ENCODE results near the gene ZFYVE28.

DNA sequence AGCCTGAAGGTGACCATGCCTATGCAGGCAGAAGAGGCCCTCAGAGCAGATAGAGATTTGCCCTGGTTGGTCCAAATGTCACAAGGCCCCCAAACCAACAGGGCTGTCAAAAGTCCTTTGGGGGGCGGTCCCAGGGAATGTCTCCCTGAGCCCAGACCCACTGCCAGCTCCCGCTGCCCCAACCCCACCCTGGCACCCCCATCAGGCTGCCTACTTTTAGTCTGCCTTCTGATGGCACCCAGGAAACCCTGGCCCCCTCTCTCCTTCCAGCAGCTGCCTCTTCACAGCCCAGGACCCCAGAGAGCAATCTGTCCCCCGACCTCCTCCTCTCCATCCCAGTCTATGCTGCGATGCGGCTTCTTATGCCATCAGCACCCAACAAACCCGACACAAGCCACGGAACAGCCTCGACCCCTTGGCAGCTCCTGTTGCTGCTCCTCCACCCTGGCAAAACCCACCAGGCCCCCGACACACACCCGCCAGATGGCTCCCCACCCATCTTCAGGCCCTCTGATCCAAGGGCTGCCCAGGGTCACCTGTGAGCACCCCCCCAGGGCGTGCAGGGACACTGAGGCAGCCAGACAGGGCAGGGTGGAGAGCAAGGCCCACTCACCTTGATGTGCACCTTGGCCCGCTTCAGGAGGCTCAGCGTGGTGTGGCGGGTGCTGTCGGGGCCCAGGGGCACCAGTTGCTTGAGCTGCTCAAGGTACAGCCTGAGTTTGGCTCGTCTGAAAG is 166.5 kb downstream of the ZFYVE28 start:
- TF ChIP-seq POLR2A (IDR thresholded peaks at IDR 0.05) (no peak), POLR2AphosphoS5 (IDR thresholded peaks at IDR 0.05) (no peak), EP300 (IDR thresholded peaks at IDR 0.05; ENCODE audit: low read depth) (no peak)
- TF ChIP-seq, protein P1, sequence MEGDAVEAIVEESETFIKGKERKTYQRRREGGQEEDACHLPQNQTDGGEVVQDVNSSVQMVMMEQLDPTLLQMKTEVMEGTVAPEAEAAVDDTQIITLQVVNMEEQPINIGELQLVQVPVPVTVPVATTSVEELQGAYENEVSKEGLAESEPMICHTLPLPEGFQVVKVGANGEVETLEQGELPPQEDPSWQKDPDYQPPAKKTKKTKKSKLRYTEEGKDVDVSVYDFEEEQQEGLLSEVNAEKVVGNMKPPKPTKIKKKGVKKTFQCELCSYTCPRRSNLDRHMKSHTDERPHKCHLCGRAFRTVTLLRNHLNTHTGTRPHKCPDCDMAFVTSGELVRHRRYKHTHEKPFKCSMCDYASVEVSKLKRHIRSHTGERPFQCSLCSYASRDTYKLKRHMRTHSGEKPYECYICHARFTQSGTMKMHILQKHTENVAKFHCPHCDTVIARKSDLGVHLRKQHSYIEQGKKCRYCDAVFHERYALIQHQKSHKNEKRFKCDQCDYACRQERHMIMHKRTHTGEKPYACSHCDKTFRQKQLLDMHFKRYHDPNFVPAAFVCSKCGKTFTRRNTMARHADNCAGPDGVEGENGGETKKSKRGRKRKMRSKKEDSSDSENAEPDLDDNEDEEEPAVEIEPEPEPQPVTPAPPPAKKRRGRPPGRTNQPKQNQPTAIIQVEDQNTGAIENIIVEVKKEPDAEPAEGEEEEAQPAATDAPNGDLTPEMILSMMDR (IDR thresholded peaks at IDR 0.05) = no peak
